PC-9 (cell line): ENCODE data around the gene GSTT2B.
"Not testable (repeated sequence)": the region's sequence is repeated elsewhere in the genome, so short reads cannot be mapped to it uniquely, and the experiment has no call there.

Source experiments
- CTCF ChIP-seq: fragments of 200-600 bp; sonication (generic); conservative IDR thresholded peaks from 2 replicates; pipeline ENCODE4 v1.6.1; 2017; ENCODE audit warnings: mixed run types, antibody characterized with exemption, mild to moderate bottlenecking, moderate library complexity
- EZH2 ChIP-seq: fragments of 200-600 bp; sonication (generic); IDR thresholded peaks from 2 replicates; pipeline ENCODE4 v1.8.0; 2017; ENCODE audit warnings: antibody characterized with exemption, low read depth

- TF ChIP-seq CTCF, EZH2: not testable (repeated sequence)
Measured at GRCh38 chr22:23971927-23972326, 10.9 kb upstream of the GSTT2B start.
